Gastrocnemius medialis (tissue), 4 donors: ENCODE data around the gene PTTG1. TPM values are rescaled to one million over a fixed set of nuclear protein-coding genes. Genes with fewer than 3 reads are reported as not detected.

Source experiments
- ATAC-seq, 2 donors: fragments of 150-250 bp; one replicate each; pipeline ENCODE4 v1.9.1; 2016
- DNase-seq, 2 donors: peaks; one replicate each; pipeline ENCODE4 v3.0.0-alpha.2; 2019
- H3K27ac ChIP-seq, 4 donors: fragments of 200-600 bp; sonication (generic); 1 replicate in 1 of 4; 2 replicates in 3 of 4; pipeline ENCODE4 v1.5.1; 2016 to 2018; ENCODE audit warnings: mild to moderate bottlenecking in 2 of 4, moderate library complexity in 1 of 4
- H3K27me3 ChIP-seq, 3 donors: fragments of 200-600 bp; sonication (generic) in 2 of 3; 1 replicate in 1 of 3; 2 replicates in 2 of 3; pipeline versions ENCODE4 v1.5.1 to v1.6.0; 2016 to 2019; ENCODE audit warnings: mild to moderate bottlenecking in 1 of 3, moderate library complexity in 1 of 3
- H3K36me3 ChIP-seq, 2 donors: fragments of 200-600 bp; sonication (generic) in 1 of 2; one replicate each; pipeline ENCODE4 v1.5.1; 2017 to 2018
- H3K4me1 ChIP-seq, 2 donors: fragments of 200-600 bp; sonication (generic) in 1 of 2; one replicate each; pipeline ENCODE4 v1.5.1; 2016 to 2017; ENCODE audit warnings: mild to moderate bottlenecking in 2 of 2
- H3K4me3 ChIP-seq, 4 donors: fragments of 200-600 bp; sonication (generic) in 3 of 4; 1 replicate in 1 of 4; 2 replicates in 3 of 4; pipeline ENCODE4 v1.5.1; 2016 to 2019; ENCODE audit warnings: mild to moderate bottlenecking in 2 of 4
- H3K9me3 ChIP-seq, 3 donors: fragments of 200-600 bp; sonication (generic) in 2 of 3; 1 replicate in 1 of 3; 2 replicates in 2 of 3; pipeline ENCODE4 v1.5.1; 2016 to 2019
- CTCF ChIP-seq, 5 experiments: fragments of 450-650 bp in 3 of 5; fragments of 200-600 bp in 2 of 5; sonication (generic) in 2 of 5; IDR thresholded peaks in 4 of 5; conservative IDR thresholded peaks in 1 of 5; 1 replicate in 4 of 5; 2 replicates in 1 of 5; pipeline ENCODE4 v1.5.1; 2016 to 2019; ENCODE audit warnings: antibody characterized with exemption in 5 of 5, mild to moderate bottlenecking in 3 of 5, moderate library complexity in 3 of 5
- POLR2A ChIP-seq, 2 donors: fragments of 450-650 bp; IDR thresholded peaks; one replicate each; pipeline ENCODE4 v1.6.1; 2017; ENCODE audit warnings: antibody characterized with exemption in 2 of 2, mild to moderate bottlenecking in 2 of 2, moderate library complexity in 2 of 2
- in situ Hi-C, 4 donors: fragments of 200-750 bp; cut with MboI; loops; one replicate each; pipeline versions ENCODE4 v1.15.0 to v1.8.0; 2017; ENCODE audit warnings: low sequenced_read_pairs in 4 of 4
- intact Hi-C: fragments of 100-400 bp; cut with DNase I; formaldehyde crosslinking; loops from one replicate; pipeline ENCODE4 v1.15.1; 2023; ENCODE audit warnings: low total_unique reads
- total RNA-seq, 4 donors: library from RNA; depleted of rRNA; stranded (reverse); fragments of >200 nt; gene quantifications; one replicate each; pipeline versions ENCODE4 v1.1.0 to v1.2.3, GENCODE V29; 2016

Gene PTTG1
- total RNA-seq, 4 donors from 2014 or later, result 1.1 to 18.1 (median 11.4) TPM

- no peak for ATAC-seq
- intact Hi-C loops, result no loop called here
Observed at GRCh38 chr5:160377651-160378050, 44.0 kb upstream of the PTTG1 start.

GRCh38 chr5:160378330-160378729, 43.3 kb upstream of the PTTG1 start:
- H3K9me3 ChIP-seq, result no peaks in the 10 kb centered on the region
- DNase-seq (no peak), ATAC-seq (no peak)
- no peaks in the 10 kb centered on the region for H3K27me3 ChIP-seq
- intact Hi-C loops, result no loop called here
- H3K4me1 ChIP-seq, result peaks cover 0 to 2% of the 10 kb centered on the region in 2 donors
- in situ Hi-C loops, result no loop called here
- H3K4me3 ChIP-seq, result no peak overlapping the region
- H3K36me3 ChIP-seq, result no peaks in the 10 kb centered on the region
- no peak for TF ChIP-seq CTCF (IDR thresholded peaks at IDR 0.05 in 4 of 5, conservative IDR thresholded peaks at IDR 0.05 in 1 of 5)
- no peak for TF ChIP-seq POLR2A (IDR thresholded peaks at IDR 0.05)
- no peak overlapping the region for H3K27ac ChIP-seq

More at GRCh38 chr5:160377651-160378050, 44.0 kb upstream of the PTTG1 start:
- H3K9me3 ChIP-seq, result no peaks in the 10 kb centered on the region
- no peak overlapping the region for H3K4me3 ChIP-seq
- in situ Hi-C loops, result no loop called here
- TF ChIP-seq POLR2A (IDR thresholded peaks at IDR 0.05) (no peak), CTCF (IDR thresholded peaks at IDR 0.05 in 4 of 5, conservative IDR thresholded peaks at IDR 0.05 in 1 of 5) (no peak)
- no peak overlapping the region for H3K27ac ChIP-seq
- no peaks in the 10 kb centered on the region for H3K27me3 ChIP-seq
- peaks cover 0 to 2% of the 10 kb centered on the region in 2 donors for H3K4me1 ChIP-seq
- DNase-seq, result no peak
- no peaks in the 10 kb centered on the region for H3K36me3 ChIP-seq

GRCh38 chr5:160379511-160379910, 42.1 kb upstream of the PTTG1 start:
- H3K36me3 ChIP-seq, result no peaks in the 10 kb centered on the region
- no peaks in the 10 kb centered on the region for H3K9me3 ChIP-seq
- intact Hi-C loops (no loop called here), in situ Hi-C loops (no loop called here)
- ATAC-seq, result no peak
- no peaks in the 10 kb centered on the region for H3K27me3 ChIP-seq
- H3K4me1 ChIP-seq, result peaks cover 0 to 2% of the 10 kb centered on the region in 2 donors
- no peak for DNase-seq
- TF ChIP-seq CTCF (IDR thresholded peaks at IDR 0.05 in 4 of 5, conservative IDR thresholded peaks at IDR 0.05 in 1 of 5) (no peak), POLR2A (IDR thresholded peaks at IDR 0.05) (no peak)
- no peak overlapping the region for H3K27ac ChIP-seq
- H3K4me3 ChIP-seq, result no peak overlapping the region

GRCh38 chr5:160380041-160380440, 41.6 kb upstream of the PTTG1 start:
- TF ChIP-seq POLR2A (IDR thresholded peaks at IDR 0.05) (no peak), CTCF (IDR thresholded peaks at IDR 0.05 in 4 of 5, conservative IDR thresholded peaks at IDR 0.05 in 1 of 5) (no peak)
- Histone ChIP-seq H3K36me3 (no peaks in the 10 kb centered on the region), H3K27me3 (no peaks in the 10 kb centered on the region), H3K27ac (no peak overlapping the region), H3K9me3 (no peaks in the 10 kb centered on the region), H3K4me3 (no peak overlapping the region), H3K4me1 (peaks cover 0 to 2% of the 10 kb centered on the region in 2 donors)
- in situ Hi-C loops, result no loop called here
- DNase-seq (no peak), ATAC-seq (no peak)
- intact Hi-C loops, result no loop called here

- in situ Hi-C loops, result no loop called here
- TF ChIP-seq POLR2A (IDR thresholded peaks at IDR 0.05), result no peak
- TF ChIP-seq CTCF (IDR thresholded peaks at IDR 0.05 in 4 of 5, conservative IDR thresholded peaks at IDR 0.05 in 1 of 5), result no peak
- no peaks in the 10 kb centered on the region for H3K36me3 ChIP-seq
- intact Hi-C loops, result no loop called here
- no peak for DNase-seq
- H3K9me3 ChIP-seq, result no peaks in the 10 kb centered on the region
- peaks cover 0 to 2% of the 10 kb centered on the region in 2 donors for H3K4me1 ChIP-seq
- no peak for ATAC-seq
- H3K27me3 ChIP-seq, result no peaks in the 10 kb centered on the region
- no peak overlapping the region for H3K27ac ChIP-seq
- no peak overlapping the region for H3K4me3 ChIP-seq
Observed at GRCh38 chr5:160382346-160382745, 39.3 kb upstream of the PTTG1 start.
